DND-41 (cell line): ENCODE measurements around the gene NEURL1.

ENCODE experiments used
- EZH2 ChIP-seq: IDR thresholded peaks from 3 replicates; pipeline ENCODE4 v1.6.1; 2012; ENCODE audit warnings: borderline replicate concordance, low read depth, mild to moderate bottlenecking, moderate library complexity, low read length, inconsistent platforms; ENCODE audit not compliant: severe bottlenecking
- TF ChIP-seq, protein P1 (sequence below): IDR thresholded peaks from 2 replicates; pipeline ENCODE4 v1.5.1; 2012; ENCODE audit warnings: borderline replicate concordance, low read length, moderate library complexity, mild to moderate bottlenecking; ENCODE audit not compliant: poor library complexity, severe bottlenecking; ENCODE audit errors: extremely low read depth

DNA sequence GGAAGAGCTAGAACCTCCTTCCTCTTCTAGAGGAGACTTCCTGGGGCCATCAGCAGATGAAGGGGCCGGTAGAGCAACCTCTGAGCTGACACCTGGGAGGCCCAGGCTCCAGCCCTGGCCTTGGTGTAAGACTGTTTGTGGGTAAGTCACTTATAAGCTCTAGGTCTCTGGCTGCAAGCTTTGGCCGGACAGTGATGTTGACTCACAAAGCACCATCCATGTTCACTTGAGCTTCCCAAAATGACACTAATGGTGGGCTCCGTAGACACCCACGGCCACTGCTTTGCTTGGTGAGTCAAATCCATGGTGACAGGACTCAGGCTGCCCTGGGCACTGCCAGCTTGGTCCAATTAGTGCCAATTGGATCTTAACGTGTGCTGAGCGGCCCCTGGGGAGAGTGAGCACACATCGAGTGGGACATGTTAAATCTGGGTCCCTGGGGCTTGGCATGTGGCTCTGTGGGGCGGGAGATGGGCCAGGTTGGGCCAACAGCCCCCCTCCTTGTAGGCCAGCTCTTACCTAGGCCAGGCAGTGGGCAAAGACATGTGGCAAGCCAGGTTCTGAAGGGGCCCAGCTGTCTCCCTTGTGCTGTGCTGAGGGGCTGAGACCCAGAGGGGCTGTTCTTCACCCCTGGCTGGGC is 16.7 kb downstream of the NEURL1 start:
- TF ChIP-seq, protein P1, sequence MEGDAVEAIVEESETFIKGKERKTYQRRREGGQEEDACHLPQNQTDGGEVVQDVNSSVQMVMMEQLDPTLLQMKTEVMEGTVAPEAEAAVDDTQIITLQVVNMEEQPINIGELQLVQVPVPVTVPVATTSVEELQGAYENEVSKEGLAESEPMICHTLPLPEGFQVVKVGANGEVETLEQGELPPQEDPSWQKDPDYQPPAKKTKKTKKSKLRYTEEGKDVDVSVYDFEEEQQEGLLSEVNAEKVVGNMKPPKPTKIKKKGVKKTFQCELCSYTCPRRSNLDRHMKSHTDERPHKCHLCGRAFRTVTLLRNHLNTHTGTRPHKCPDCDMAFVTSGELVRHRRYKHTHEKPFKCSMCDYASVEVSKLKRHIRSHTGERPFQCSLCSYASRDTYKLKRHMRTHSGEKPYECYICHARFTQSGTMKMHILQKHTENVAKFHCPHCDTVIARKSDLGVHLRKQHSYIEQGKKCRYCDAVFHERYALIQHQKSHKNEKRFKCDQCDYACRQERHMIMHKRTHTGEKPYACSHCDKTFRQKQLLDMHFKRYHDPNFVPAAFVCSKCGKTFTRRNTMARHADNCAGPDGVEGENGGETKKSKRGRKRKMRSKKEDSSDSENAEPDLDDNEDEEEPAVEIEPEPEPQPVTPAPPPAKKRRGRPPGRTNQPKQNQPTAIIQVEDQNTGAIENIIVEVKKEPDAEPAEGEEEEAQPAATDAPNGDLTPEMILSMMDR: no peak
- TF ChIP-seq EZH2: no peak
